ENCODE results near the gene DTX4.

DTX4 gene

GRCh38 chr11:59221441-59221840 is 49.5 kb downstream of the DTX4 start:
- Histone ChIP-seq H3K9ac (ENCODE audit: low read depth, low read length) (no peak overlapping the region), H3K4me1 (ENCODE audit: control insufficient read depth, insufficient read depth, low read length) (no peaks in the 10 kb centered on the region), H3K9me3 (ENCODE audit: control insufficient read depth, insufficient read depth, low read length) (no peaks in the 10 kb centered on the region), H3K36me3 (ENCODE audit: control insufficient read depth, insufficient read depth, low read length) (no peaks in the 10 kb centered on the region), H3K4me3 (ENCODE audit: low read depth, low read length) (no peak overlapping the region), H3K27me3 (ENCODE audit: control insufficient read depth, insufficient read depth, low read length) (no peaks in the 10 kb centered on the region), H3K27ac (ENCODE audit: low read depth, low read length) (no peak overlapping the region)

- H3K9me3 ChIP-seq (ENCODE audit: control insufficient read depth, insufficient read depth, low read length), result no peaks in the 10 kb centered on the region
- no peaks in the 10 kb centered on the region for H3K27me3 ChIP-seq (ENCODE audit: control insufficient read depth, insufficient read depth, low read length)
- H3K4me3 ChIP-seq (ENCODE audit: low read depth, low read length), result no peak overlapping the region
- no peak overlapping the region for H3K9ac ChIP-seq (ENCODE audit: low read depth, low read length)
- no peaks in the 10 kb centered on the region for H3K36me3 ChIP-seq (ENCODE audit: control insufficient read depth, insufficient read depth, low read length)
- H3K4me1 ChIP-seq (ENCODE audit: control insufficient read depth, insufficient read depth, low read length), result no peaks in the 10 kb centered on the region
- H3K27ac ChIP-seq (ENCODE audit: low read depth, low read length), result no peak overlapping the region
Observed at GRCh38 chr11:59222464-59223060, 50.6 kb downstream of the DTX4 start.

- Histone ChIP-seq H3K4me1 (ENCODE audit: control insufficient read depth, insufficient read depth, low read length) (no peaks in the 10 kb centered on the region), H3K4me3 (ENCODE audit: low read depth, low read length) (no peak overlapping the region), H3K9me3 (ENCODE audit: control insufficient read depth, insufficient read depth, low read length) (no peaks in the 10 kb centered on the region), H3K9ac (ENCODE audit: low read depth, low read length) (no peak overlapping the region), H3K36me3 (ENCODE audit: control insufficient read depth, insufficient read depth, low read length) (no peaks in the 10 kb centered on the region), H3K27ac (ENCODE audit: low read depth, low read length) (no peak overlapping the region), H3K27me3 (ENCODE audit: control insufficient read depth, insufficient read depth, low read length) (no peaks in the 10 kb centered on the region)
Observed at GRCh38 chr11:59223177-59223576, 51.2 kb downstream of the DTX4 start.

GRCh38 chr11:59223611-59224010 is 51.7 kb downstream of the DTX4 start:
- H3K36me3 ChIP-seq (ENCODE audit: control insufficient read depth, insufficient read depth, low read length), result no peaks in the 10 kb centered on the region
- no peak overlapping the region for H3K4me3 ChIP-seq (ENCODE audit: low read depth, low read length)
- H3K4me1 ChIP-seq (ENCODE audit: control insufficient read depth, insufficient read depth, low read length), result no peaks in the 10 kb centered on the region
- H3K9ac ChIP-seq (ENCODE audit: low read depth, low read length), result no peak overlapping the region
- no peak overlapping the region for H3K27ac ChIP-seq (ENCODE audit: low read depth, low read length)
- H3K27me3 ChIP-seq (ENCODE audit: control insufficient read depth, insufficient read depth, low read length), result no peaks in the 10 kb centered on the region
- no peaks in the 10 kb centered on the region; the same call in 1 of the 2 replicates for H3K9me3 ChIP-seq (ENCODE audit: control insufficient read depth, insufficient read depth, low read length)

GRCh38 chr11:59224351-59224928 is 52.5 kb downstream of the DTX4 start:
- no peak overlapping the region for H3K4me3 ChIP-seq (ENCODE audit: low read depth, low read length)
- H3K4me1 ChIP-seq (ENCODE audit: control insufficient read depth, insufficient read depth, low read length), result no peaks in the 10 kb centered on the region
- H3K9me3 ChIP-seq (ENCODE audit: control insufficient read depth, insufficient read depth, low read length), result peaks cover 1% of the 10 kb centered on the region; the same call in 1 of the 2 replicates
- H3K27ac ChIP-seq (ENCODE audit: low read depth, low read length), result no peak overlapping the region
- H3K27me3 ChIP-seq (ENCODE audit: control insufficient read depth, insufficient read depth, low read length), result no peaks in the 10 kb centered on the region
- H3K36me3 ChIP-seq (ENCODE audit: control insufficient read depth, insufficient read depth, low read length), result no peaks in the 10 kb centered on the region
- H3K9ac ChIP-seq (ENCODE audit: low read depth, low read length), result no peak overlapping the region

GRCh38 chr11:59225017-59225416 is 53.1 kb downstream of the DTX4 start:
- Histone ChIP-seq H3K9me3 (ENCODE audit: control insufficient read depth, insufficient read depth, low read length) (peaks cover 3% of the 10 kb centered on the region; the same call in 1 of the 2 replicates), H3K36me3 (ENCODE audit: control insufficient read depth, insufficient read depth, low read length) (no peaks in the 10 kb centered on the region), H3K27me3 (ENCODE audit: control insufficient read depth, insufficient read depth, low read length) (no peaks in the 10 kb centered on the region), H3K4me1 (ENCODE audit: control insufficient read depth, insufficient read depth, low read length) (no peaks in the 10 kb centered on the region), H3K27ac (ENCODE audit: low read depth, low read length) (no peak overlapping the region), H3K4me3 (ENCODE audit: low read depth, low read length) (no peak overlapping the region), H3K9ac (ENCODE audit: low read depth, low read length) (no peak overlapping the region)

- H3K9ac ChIP-seq (ENCODE audit: low read depth, low read length), result no peak overlapping the region
- no peak overlapping the region for H3K27ac ChIP-seq (ENCODE audit: low read depth, low read length)
- no peaks in the 10 kb centered on the region for H3K4me1 ChIP-seq (ENCODE audit: control insufficient read depth, insufficient read depth, low read length)
Observed at GRCh38 chr11:59226396-59226795, 54.5 kb downstream of the DTX4 start.

GRCh38 chr11:59240322-59240721 is 68.4 kb downstream of the DTX4 start:
- Histone ChIP-seq H3K27ac (ENCODE audit: low read depth, low read length) (no peak overlapping the region), H3K4me3 (ENCODE audit: low read depth, low read length) (no peak overlapping the region), H3K36me3 (ENCODE audit: control insufficient read depth, insufficient read depth, low read length) (no peaks in the 10 kb centered on the region), H3K4me1 (ENCODE audit: control insufficient read depth, insufficient read depth, low read length) (no peaks in the 10 kb centered on the region), H3K9ac (ENCODE audit: low read depth, low read length) (no peak overlapping the region), H3K27me3 (ENCODE audit: control insufficient read depth, insufficient read depth, low read length) (no peaks in the 10 kb centered on the region), H3K9me3 (ENCODE audit: control insufficient read depth, insufficient read depth, low read length) (peaks cover 58% of the 10 kb centered on the region)

More at GRCh38 chr11:59226396-59226795, 54.5 kb downstream of the DTX4 start:
- Histone ChIP-seq H3K9me3 (ENCODE audit: control insufficient read depth, insufficient read depth, low read length) (peaks cover 3% of the 10 kb centered on the region; the same call in 1 of the 2 replicates), H3K4me3 (ENCODE audit: low read depth, low read length) (no peak overlapping the region), H3K36me3 (ENCODE audit: control insufficient read depth, insufficient read depth, low read length) (no peaks in the 10 kb centered on the region), H3K27me3 (ENCODE audit: control insufficient read depth, insufficient read depth, low read length) (no peaks in the 10 kb centered on the region)

GRCh38 chr11:59243633-59244032 is 71.7 kb downstream of the DTX4 start:
- Histone ChIP-seq H3K27me3 (ENCODE audit: control insufficient read depth, insufficient read depth, low read length) (no peaks in the 10 kb centered on the region), H3K4me3 (ENCODE audit: low read depth, low read length) (no peak overlapping the region), H3K9me3 (ENCODE audit: control insufficient read depth, insufficient read depth, low read length) (peaks cover 46% of the 10 kb centered on the region), H3K36me3 (ENCODE audit: control insufficient read depth, insufficient read depth, low read length) (no peaks in the 10 kb centered on the region), H3K4me1 (ENCODE audit: control insufficient read depth, insufficient read depth, low read length) (no peaks in the 10 kb centered on the region), H3K27ac (ENCODE audit: low read depth, low read length) (no peak overlapping the region), H3K9ac (ENCODE audit: low read depth, low read length) (no peak overlapping the region)

- no peak overlapping the region for H3K9ac ChIP-seq (ENCODE audit: low read depth, low read length)
- no peak overlapping the region for H3K4me3 ChIP-seq (ENCODE audit: low read depth, low read length)
- no peaks in the 10 kb centered on the region for H3K27me3 ChIP-seq (ENCODE audit: control insufficient read depth, insufficient read depth, low read length)
- H3K4me1 ChIP-seq (ENCODE audit: control insufficient read depth, insufficient read depth, low read length), result peaks cover 2% of the 10 kb centered on the region; the same call in 1 of the 2 replicates
- H3K27ac ChIP-seq (ENCODE audit: low read depth, low read length), result no peak overlapping the region
- H3K9me3 ChIP-seq (ENCODE audit: control insufficient read depth, insufficient read depth, low read length), result peaks cover 18% of the 10 kb centered on the region; the same call in 1 of the 2 replicates
- H3K36me3 ChIP-seq (ENCODE audit: control insufficient read depth, insufficient read depth, low read length), result no peaks in the 10 kb centered on the region
Observed at GRCh38 chr11:59247531-59248227, 75.7 kb downstream of the DTX4 start.

- H3K4me3 ChIP-seq (ENCODE audit: low read depth, low read length), result no peak overlapping the region
- no peak overlapping the region for H3K27ac ChIP-seq (ENCODE audit: low read depth, low read length)
- no peaks in the 10 kb centered on the region for H3K36me3 ChIP-seq (ENCODE audit: control insufficient read depth, insufficient read depth, low read length)
- H3K4me1 ChIP-seq (ENCODE audit: control insufficient read depth, insufficient read depth, low read length), result peaks cover 2% of the 10 kb centered on the region; the same call in 1 of the 2 replicates
- no peak overlapping the region for H3K9ac ChIP-seq (ENCODE audit: low read depth, low read length)
- H3K27me3 ChIP-seq (ENCODE audit: control insufficient read depth, insufficient read depth, low read length), result no peaks in the 10 kb centered on the region
- H3K9me3 ChIP-seq (ENCODE audit: control insufficient read depth, insufficient read depth, low read length), result peaks cover 9% of the 10 kb centered on the region; the same call in 1 of the 2 replicates
Observed at GRCh38 chr11:59249535-59249934, 77.6 kb downstream of the DTX4 start.

Measured in HUES48 (cell line).